OCI-LY3 (cell line): Measurements from ENCODE around the gene INPP5A.

Experiments
- EZH2phosphoT487 ChIP-seq: fragments of 200-600 bp; shearing (Covaris generic); IDR thresholded peaks from 2 replicates; pipeline ENCODE4 v1.6.1; 2018; ENCODE audit warnings: antibody characterized with exemption, mixed run types, low read depth
- TF ChIP-seq, protein P1 (sequence below): fragments of 200-600, 300-600 bp; sonication (generic); IDR thresholded peaks from 2 replicates; pipeline ENCODE4 v1.5.1; 2014; ENCODE audit warnings: antibody characterized with exemption, low read length, low read depth

DNA sequence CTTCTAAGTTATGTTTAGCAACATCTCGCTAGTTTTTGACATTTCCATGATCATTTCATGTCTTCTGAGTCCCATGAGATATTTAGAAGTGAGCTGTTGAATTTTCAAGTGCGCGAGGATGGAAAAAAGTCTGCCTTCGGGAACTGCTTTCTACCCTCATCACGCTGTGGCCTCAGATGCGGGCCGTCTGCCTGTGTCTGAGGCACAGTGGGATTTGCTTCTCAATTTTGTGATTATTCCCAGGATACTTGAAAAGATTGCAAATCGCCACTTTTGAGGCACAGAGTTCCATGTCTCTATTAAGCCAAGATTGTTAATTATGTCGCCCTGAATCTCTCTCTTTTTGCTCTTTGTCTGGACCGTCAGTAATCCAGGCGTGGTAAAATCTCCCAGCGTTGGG is 279.1 kb downstream of the INPP5A start:
- TF ChIP-seq, protein P1, sequence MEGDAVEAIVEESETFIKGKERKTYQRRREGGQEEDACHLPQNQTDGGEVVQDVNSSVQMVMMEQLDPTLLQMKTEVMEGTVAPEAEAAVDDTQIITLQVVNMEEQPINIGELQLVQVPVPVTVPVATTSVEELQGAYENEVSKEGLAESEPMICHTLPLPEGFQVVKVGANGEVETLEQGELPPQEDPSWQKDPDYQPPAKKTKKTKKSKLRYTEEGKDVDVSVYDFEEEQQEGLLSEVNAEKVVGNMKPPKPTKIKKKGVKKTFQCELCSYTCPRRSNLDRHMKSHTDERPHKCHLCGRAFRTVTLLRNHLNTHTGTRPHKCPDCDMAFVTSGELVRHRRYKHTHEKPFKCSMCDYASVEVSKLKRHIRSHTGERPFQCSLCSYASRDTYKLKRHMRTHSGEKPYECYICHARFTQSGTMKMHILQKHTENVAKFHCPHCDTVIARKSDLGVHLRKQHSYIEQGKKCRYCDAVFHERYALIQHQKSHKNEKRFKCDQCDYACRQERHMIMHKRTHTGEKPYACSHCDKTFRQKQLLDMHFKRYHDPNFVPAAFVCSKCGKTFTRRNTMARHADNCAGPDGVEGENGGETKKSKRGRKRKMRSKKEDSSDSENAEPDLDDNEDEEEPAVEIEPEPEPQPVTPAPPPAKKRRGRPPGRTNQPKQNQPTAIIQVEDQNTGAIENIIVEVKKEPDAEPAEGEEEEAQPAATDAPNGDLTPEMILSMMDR = no peak
- no peak for TF ChIP-seq EZH2phosphoT487
